ENCODE results near the gene LTBP1.

Gene LTBP1

DNA sequence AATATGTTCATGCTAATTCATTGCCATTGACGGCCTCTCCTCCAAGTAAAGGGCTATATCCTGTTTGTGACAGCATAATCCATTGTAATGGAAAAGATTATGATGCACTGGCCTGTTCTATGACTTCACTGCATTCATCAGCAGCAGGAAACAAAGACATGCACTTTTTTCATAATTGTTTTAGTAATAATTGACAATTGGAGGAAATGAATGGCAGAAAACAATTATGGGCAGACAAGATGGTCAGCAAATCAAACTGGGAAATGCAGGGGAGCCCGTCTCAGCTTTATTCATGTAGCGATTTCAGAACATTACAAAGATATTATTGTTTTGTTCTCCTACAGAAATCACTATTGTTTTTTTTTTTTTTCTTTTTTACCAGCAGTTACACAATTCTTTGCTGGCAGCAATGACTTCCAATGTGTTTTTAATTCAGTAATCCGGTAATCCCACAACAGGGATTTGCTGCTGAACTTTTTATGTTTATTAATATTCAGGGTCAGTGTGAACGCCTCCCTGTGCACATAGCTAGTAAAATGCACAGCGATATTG, 495.9 kb downstream of the LTBP1 start:
- Histone ChIP-seq H3K9me2 (replicated peaks; ENCODE audit: control insufficient read depth, low read length) (no peaks in the 10 kb centered on the region), H4K20me1 (ENCODE audit: control insufficient read depth, insufficient read depth, low read depth, low read length) (no peaks in the 10 kb centered on the region), H3K9me3 (ENCODE audit: control insufficient read depth, insufficient read depth, low read length) (no peaks in the 10 kb centered on the region), H3F3A (ENCODE audit: control insufficient read depth, insufficient read depth) (no peaks in the 10 kb centered on the region), H3K36me3 (ENCODE audit: control insufficient read depth, low read length) (no peaks in the 10 kb centered on the region), H3K79me2 (ENCODE audit: control insufficient read depth, low read length) (no peaks in the 10 kb centered on the region), H3K4me2 (ENCODE audit: low read length) (no peak overlapping the region), H3K4me1 (ENCODE audit: control insufficient read depth, low read length) (peaks cover 5% of the 10 kb centered on the region), H3K4me3 (ENCODE audit: low read length) (no peak overlapping the region), H3K27ac (ENCODE audit: low read depth, low read length) (no peak overlapping the region), H3K27me3 (ENCODE audit: control insufficient read depth, low read length) (no peaks in the 10 kb centered on the region)
- TF ChIP-seq EZH2phosphoT487 (IDR thresholded peaks at IDR 0.05; ENCODE audit: borderline replicate concordance, low read length) (no peak), CTCF (IDR thresholded peaks at IDR 0.05; ENCODE audit: low read depth, low read length, poor library complexity, severe bottlenecking) (no peak)

DNA sequence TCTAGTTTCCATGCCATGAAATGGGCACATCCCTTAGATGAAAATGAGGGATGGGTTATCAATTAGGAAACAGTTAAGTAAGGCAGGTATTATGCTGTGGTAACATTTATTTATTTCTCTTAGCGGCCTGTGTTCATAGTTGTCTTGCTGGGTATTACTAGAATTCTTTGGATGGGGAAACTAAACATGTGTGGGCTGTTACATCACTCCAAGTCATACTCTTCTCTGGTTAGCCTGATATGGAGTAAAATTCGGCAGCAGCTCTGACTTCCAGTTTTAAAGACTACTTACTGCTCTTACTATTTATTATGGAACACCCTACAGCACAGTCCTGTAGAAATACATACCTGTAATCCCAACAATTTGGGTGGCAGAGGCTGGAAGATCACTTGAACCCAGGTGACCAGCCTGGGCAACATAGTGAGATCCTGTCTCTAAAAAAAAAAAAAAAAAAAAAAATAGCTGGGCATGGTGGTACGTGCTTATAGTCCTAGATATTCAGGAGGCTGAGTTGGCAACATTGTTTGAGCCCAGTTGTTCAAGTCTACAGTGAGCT, 496.6 kb downstream of the LTBP1 start:
- no peaks in the 10 kb centered on the region for H4K20me1 ChIP-seq (ENCODE audit: control insufficient read depth, insufficient read depth, low read depth, low read length)
- no peaks in the 10 kb centered on the region for H3F3A ChIP-seq (ENCODE audit: control insufficient read depth, insufficient read depth)
- H3K9me2 ChIP-seq (replicated peaks; ENCODE audit: control insufficient read depth, low read length) = no peaks in the 10 kb centered on the region
- H3K79me2 ChIP-seq (ENCODE audit: control insufficient read depth, low read length) = no peaks in the 10 kb centered on the region
- H3K4me1 ChIP-seq (ENCODE audit: control insufficient read depth, low read length) = peaks cover 5% of the 10 kb centered on the region
- H3K36me3 ChIP-seq (ENCODE audit: control insufficient read depth, low read length) = no peaks in the 10 kb centered on the region
- no peak overlapping the region for H3K27ac ChIP-seq (ENCODE audit: low read depth, low read length)
- H3K4me2 ChIP-seq (ENCODE audit: low read length) = no peak overlapping the region
- H3K9me3 ChIP-seq (ENCODE audit: control insufficient read depth, insufficient read depth, low read length) = no peaks in the 10 kb centered on the region
- TF ChIP-seq EZH2phosphoT487 (IDR thresholded peaks at IDR 0.05; ENCODE audit: borderline replicate concordance, low read length) (no peak), CTCF (IDR thresholded peaks at IDR 0.05; ENCODE audit: low read depth, low read length, poor library complexity, severe bottlenecking) (no peak)
- H3K27me3 ChIP-seq (ENCODE audit: control insufficient read depth, low read length) = no peaks in the 10 kb centered on the region
- H3K4me3 ChIP-seq (ENCODE audit: low read length) = no peak overlapping the region

- Histone ChIP-seq H3K4me3 (ENCODE audit: low read length) (no peak overlapping the region), H3K79me2 (ENCODE audit: control insufficient read depth, low read length) (no peaks in the 10 kb centered on the region), H4K20me1 (ENCODE audit: control insufficient read depth, insufficient read depth, low read depth, low read length) (no peaks in the 10 kb centered on the region), H3K27ac (ENCODE audit: low read depth, low read length) (no peak overlapping the region), H3K27me3 (ENCODE audit: control insufficient read depth, low read length) (no peaks in the 10 kb centered on the region), H3K4me1 (ENCODE audit: control insufficient read depth, low read length) (peaks cover 5% of the 10 kb centered on the region), H3K9me3 (ENCODE audit: control insufficient read depth, insufficient read depth, low read length) (no peaks in the 10 kb centered on the region), H3K9me2 (replicated peaks; ENCODE audit: control insufficient read depth, low read length) (no peaks in the 10 kb centered on the region), H3K36me3 (ENCODE audit: control insufficient read depth, low read length) (no peaks in the 10 kb centered on the region), H3K4me2 (ENCODE audit: low read length) (no peak overlapping the region), H3F3A (ENCODE audit: control insufficient read depth, insufficient read depth) (no peaks in the 10 kb centered on the region)
- TF ChIP-seq EZH2phosphoT487 (IDR thresholded peaks at IDR 0.05; ENCODE audit: borderline replicate concordance, low read length) (no peak), CTCF (IDR thresholded peaks at IDR 0.05; ENCODE audit: low read depth, low read length, poor library complexity, severe bottlenecking) (no peak)
These were observed 498.2 kb downstream of the LTBP1 start for GRCh38 chr2:33444967-33445366.

Data from DOHH2 (cell line).